GM23338 (cell line): ENCODE results near the gene SLC15A5. TPM values are rescaled to one million over a fixed set of nuclear protein-coding genes. Genes with fewer than 3 reads are reported as not detected.

Experiments
- ATAC-seq: fragments of 200-7000 bp; cut with Tn5 transposase; 3 replicates; pipeline ENCODE4 v1.9.1; 2020
- DNase-seq: peaks from one replicate; pipeline ENCODE4 v3.0.0-alpha.2; 2015; ENCODE audit warnings: low spot score
- H2AFZ ChIP-seq: fragments of 200-600 bp; sonication (generic); 2 replicates; pipeline ENCODE4 v1.8.0; 2016; ENCODE audit warnings: antibody characterized with exemption, mild to moderate bottlenecking, moderate library complexity
- H3F3A ChIP-seq: fragments of 200-600 bp; sonication (generic); replicated peaks from 2 replicates; pipeline ENCODE4 v1.8.0; 2017; ENCODE audit warnings: antibody characterized with exemption, mixed run types, low read depth
- H3K27ac ChIP-seq: fragments of 200-600 bp; sonication (generic); 2 replicates; pipeline ENCODE4 v1.6.1; 2016; ENCODE audit warnings: low read depth
- H3K27me3 ChIP-seq: fragments of 200-600 bp; sonication (generic); 2 replicates; pipeline ENCODE4 v1.8.0; 2016; ENCODE audit warnings: mild to moderate bottlenecking, mixed run types, moderate library complexity; ENCODE audit not compliant: insufficient read depth
- H3K36me3 ChIP-seq: fragments of 200-600 bp; sonication (generic); 2 replicates; pipeline ENCODE4 v1.8.0; 2016; ENCODE audit warnings: mild to moderate bottlenecking; ENCODE audit not compliant: insufficient read depth
- H3K4me1 ChIP-seq: fragments of 200-600 bp; sonication (generic); 2 replicates; pipeline ENCODE4 v1.8.0; 2016; ENCODE audit warnings: mild to moderate bottlenecking, moderate library complexity; ENCODE audit not compliant: insufficient read depth
- H3K4me2 ChIP-seq: fragments of 200-600 bp; sonication (generic); 2 replicates; pipeline ENCODE4 v1.7.1; 2017; ENCODE audit warnings: mixed run types
- H3K4me3 ChIP-seq: fragments of 200-600 bp; sonication (generic); 2 replicates; pipeline ENCODE4 v1.6.1; 2016; ENCODE audit warnings: mixed run types
- H3K79me2 ChIP-seq: fragments of 200-600 bp; sonication (generic); replicated peaks from 2 replicates; pipeline ENCODE4 v1.8.0; 2017; ENCODE audit warnings: mild to moderate bottlenecking; ENCODE audit not compliant: insufficient read depth
- H3K9me2 ChIP-seq: fragments of 200-600 bp; sonication (generic); 2 replicates; pipeline ENCODE4 v1.8.0; 2017; ENCODE audit not compliant: insufficient read depth
- H4K20me1 ChIP-seq: fragments of 200-600 bp; sonication (generic); replicated peaks from 2 replicates; pipeline ENCODE4 v1.8.0; 2017; ENCODE audit warnings: mild to moderate bottlenecking; ENCODE audit not compliant: insufficient read depth
- H3K27ac Mint-ChIP-seq: 2 replicates; pipeline ENCODE4 v1.8.0; 2020; ENCODE audit warnings: inconsistent platforms, mild to moderate bottlenecking, moderate library complexity, mixed read lengths
- H3K27me3 Mint-ChIP-seq: 3 replicates; pipeline ENCODE4 v1.8.0; 2022; ENCODE audit warnings: low read depth, mild to moderate bottlenecking, moderate library complexity, mixed read lengths, inconsistent platforms; ENCODE audit not compliant: insufficient read depth, poor library complexity
- H3K36me3 Mint-ChIP-seq: 3 replicates; pipeline ENCODE4 v1.8.0; 2021; ENCODE audit warnings: low read depth, mild to moderate bottlenecking, inconsistent platforms, moderate library complexity, mixed read lengths
- H3K4me1 Mint-ChIP-seq: 3 replicates; pipeline ENCODE4 v1.8.0; 2020; ENCODE audit warnings: mild to moderate bottlenecking, inconsistent platforms, mixed read lengths
- H3K4me3 Mint-ChIP-seq: 3 replicates; pipeline ENCODE4 v1.8.0; 2021; ENCODE audit warnings: moderate library complexity, mild to moderate bottlenecking, inconsistent platforms, mixed read lengths
- H3K9me3 Mint-ChIP-seq: 3 replicates; pipeline ENCODE4 v1.8.0; 2020; ENCODE audit warnings: moderate library complexity, mild to moderate bottlenecking, inconsistent platforms, mixed read lengths
- CREB1 ChIP-seq: fragments of 250-450 bp; sonication (Bioruptor Pico); IDR thresholded peaks from 2 replicates; pipeline ENCODE4 v1.5.0; 2020; ENCODE audit warnings: low read depth, mild to moderate bottlenecking, moderate library complexity
- EZH2 ChIP-seq: fragments of 200-600 bp; sonication (generic); IDR thresholded peaks from one replicate; pipeline ENCODE4 v1.8.0; 2017; ENCODE audit warnings: antibody characterized with exemption, mild to moderate bottlenecking, low read depth; ENCODE audit not compliant: unreplicated experiment
- EZH2phosphoT487 ChIP-seq: fragments of 200-600 bp; sonication (generic); IDR thresholded peaks from one replicate; pipeline ENCODE4 v1.8.1; 2018; ENCODE audit warnings: antibody characterized with exemption; ENCODE audit not compliant: unreplicated experiment
- JUNB ChIP-seq: IDR thresholded peaks from one replicate; pipeline ENCODE4 v1.6.1; 2016; ENCODE audit warnings: antibody characterized with exemption; ENCODE audit not compliant: unreplicated experiment
- NANOG ChIP-seq: IDR thresholded peaks from 2 replicates; pipeline ENCODE4 v1.6.1; 2016; ENCODE audit warnings: antibody characterized with exemption, borderline replicate concordance
- POLR2AphosphoS5 ChIP-seq: IDR thresholded peaks from 2 replicates; pipeline ENCODE4 v1.6.1; 2016; ENCODE audit warnings: antibody characterized with exemption, low read depth
- REST ChIP-seq: IDR thresholded peaks from one replicate; pipeline ENCODE4 v1.6.1; 2018; ENCODE audit warnings: antibody characterized with exemption; ENCODE audit not compliant: unreplicated experiment
- STAT1 ChIP-seq: IDR thresholded peaks from one replicate; pipeline ENCODE4 v1.6.1; 2016; ENCODE audit warnings: antibody characterized with exemption; ENCODE audit not compliant: unreplicated experiment
- ZNF114 ChIP-seq: fragments of 250-450 bp; sonication (Bioruptor Pico); IDR thresholded peaks from 2 replicates; pipeline ENCODE4 v1.5.0; 2020; ENCODE audit warnings: mild to moderate bottlenecking, moderate library complexity
- polyA plus RNA-seq: library from polyadenylated mRNA; unstranded; fragments of >200 nt; fragmentation: Nextera tagmentation; extraction: Ambion mirVana; gene quantifications from 2 replicates; pipeline ENCODE4 v1.2.1, GENCODE V29; 2016
- total RNA-seq: library from RNA; depleted of rRNA; stranded (reverse); fragments of >200 nt; shearing (Covaris generic); gene quantifications from 2 replicates; pipeline ENCODE4 v1.2.3, GENCODE V29; 2014
- TF ChIP-seq, protein P1 (sequence below): fragments of 250-450 bp; sonication (Bioruptor Pico); IDR thresholded peaks from 2 replicates; pipeline ENCODE4 v1.5.0; 2020; ENCODE audit warnings: mild to moderate bottlenecking, moderate library complexity
- TF ChIP-seq, protein P2 (sequence below): IDR thresholded peaks from 2 replicates; pipeline ENCODE4 v1.6.1; 2016; ENCODE audit warnings: antibody characterized with exemption

SLC15A5 gene
- total and polyA plus RNA-seq, 2 experiments from 2014 or later = not detected

GRCh38 chr12:16174282-16174681, 103.2 kb downstream of the SLC15A5 start:
- H3K36me3 Mint-ChIP-seq = no peaks in the 10 kb centered on the region
- H3K9me3 Mint-ChIP-seq = no peaks in the 10 kb centered on the region; the same call in 2 of the 3 replicates
- Histone ChIP-seq H2AFZ (no peak overlapping the region), H3K27me3 (no peaks in the 10 kb centered on the region), H4K20me1 (no peaks in the 10 kb centered on the region), H3K4me3 (no peak overlapping the region), H3K4me2 (no peak overlapping the region), H3K27ac (no peak overlapping the region), H3K4me1 (no peaks in the 10 kb centered on the region), H3K9me2 (0 out of 2 replicates have a peak, but pooled peaks cover 8% of the 10 kb centered on the region), H3K79me2 (no peaks in the 10 kb centered on the region), H3K36me3 (no peaks in the 10 kb centered on the region), H3F3A (no peaks in the 10 kb centered on the region)
- no peak overlapping the region for H3K4me3 Mint-ChIP-seq
- ATAC-seq = no peak
- no peak overlapping the region for H3K27ac Mint-ChIP-seq
- no peaks in the 10 kb centered on the region for H3K4me1 Mint-ChIP-seq
- H3K27me3 Mint-ChIP-seq = peaks cover 2% of the 10 kb centered on the region
- DNase-seq = no peak
- TF ChIP-seq CREB1 (no peak), NANOG (no peak), ZNF114 (CRISPR knock-in tag) (no peak), EZH2phosphoT487 (no peak), REST (no peak), JUNB (no peak), EZH2 (no peak), STAT1 (no peak), POLR2AphosphoS5 (no peak)
- TF ChIP-seq, protein P1, sequence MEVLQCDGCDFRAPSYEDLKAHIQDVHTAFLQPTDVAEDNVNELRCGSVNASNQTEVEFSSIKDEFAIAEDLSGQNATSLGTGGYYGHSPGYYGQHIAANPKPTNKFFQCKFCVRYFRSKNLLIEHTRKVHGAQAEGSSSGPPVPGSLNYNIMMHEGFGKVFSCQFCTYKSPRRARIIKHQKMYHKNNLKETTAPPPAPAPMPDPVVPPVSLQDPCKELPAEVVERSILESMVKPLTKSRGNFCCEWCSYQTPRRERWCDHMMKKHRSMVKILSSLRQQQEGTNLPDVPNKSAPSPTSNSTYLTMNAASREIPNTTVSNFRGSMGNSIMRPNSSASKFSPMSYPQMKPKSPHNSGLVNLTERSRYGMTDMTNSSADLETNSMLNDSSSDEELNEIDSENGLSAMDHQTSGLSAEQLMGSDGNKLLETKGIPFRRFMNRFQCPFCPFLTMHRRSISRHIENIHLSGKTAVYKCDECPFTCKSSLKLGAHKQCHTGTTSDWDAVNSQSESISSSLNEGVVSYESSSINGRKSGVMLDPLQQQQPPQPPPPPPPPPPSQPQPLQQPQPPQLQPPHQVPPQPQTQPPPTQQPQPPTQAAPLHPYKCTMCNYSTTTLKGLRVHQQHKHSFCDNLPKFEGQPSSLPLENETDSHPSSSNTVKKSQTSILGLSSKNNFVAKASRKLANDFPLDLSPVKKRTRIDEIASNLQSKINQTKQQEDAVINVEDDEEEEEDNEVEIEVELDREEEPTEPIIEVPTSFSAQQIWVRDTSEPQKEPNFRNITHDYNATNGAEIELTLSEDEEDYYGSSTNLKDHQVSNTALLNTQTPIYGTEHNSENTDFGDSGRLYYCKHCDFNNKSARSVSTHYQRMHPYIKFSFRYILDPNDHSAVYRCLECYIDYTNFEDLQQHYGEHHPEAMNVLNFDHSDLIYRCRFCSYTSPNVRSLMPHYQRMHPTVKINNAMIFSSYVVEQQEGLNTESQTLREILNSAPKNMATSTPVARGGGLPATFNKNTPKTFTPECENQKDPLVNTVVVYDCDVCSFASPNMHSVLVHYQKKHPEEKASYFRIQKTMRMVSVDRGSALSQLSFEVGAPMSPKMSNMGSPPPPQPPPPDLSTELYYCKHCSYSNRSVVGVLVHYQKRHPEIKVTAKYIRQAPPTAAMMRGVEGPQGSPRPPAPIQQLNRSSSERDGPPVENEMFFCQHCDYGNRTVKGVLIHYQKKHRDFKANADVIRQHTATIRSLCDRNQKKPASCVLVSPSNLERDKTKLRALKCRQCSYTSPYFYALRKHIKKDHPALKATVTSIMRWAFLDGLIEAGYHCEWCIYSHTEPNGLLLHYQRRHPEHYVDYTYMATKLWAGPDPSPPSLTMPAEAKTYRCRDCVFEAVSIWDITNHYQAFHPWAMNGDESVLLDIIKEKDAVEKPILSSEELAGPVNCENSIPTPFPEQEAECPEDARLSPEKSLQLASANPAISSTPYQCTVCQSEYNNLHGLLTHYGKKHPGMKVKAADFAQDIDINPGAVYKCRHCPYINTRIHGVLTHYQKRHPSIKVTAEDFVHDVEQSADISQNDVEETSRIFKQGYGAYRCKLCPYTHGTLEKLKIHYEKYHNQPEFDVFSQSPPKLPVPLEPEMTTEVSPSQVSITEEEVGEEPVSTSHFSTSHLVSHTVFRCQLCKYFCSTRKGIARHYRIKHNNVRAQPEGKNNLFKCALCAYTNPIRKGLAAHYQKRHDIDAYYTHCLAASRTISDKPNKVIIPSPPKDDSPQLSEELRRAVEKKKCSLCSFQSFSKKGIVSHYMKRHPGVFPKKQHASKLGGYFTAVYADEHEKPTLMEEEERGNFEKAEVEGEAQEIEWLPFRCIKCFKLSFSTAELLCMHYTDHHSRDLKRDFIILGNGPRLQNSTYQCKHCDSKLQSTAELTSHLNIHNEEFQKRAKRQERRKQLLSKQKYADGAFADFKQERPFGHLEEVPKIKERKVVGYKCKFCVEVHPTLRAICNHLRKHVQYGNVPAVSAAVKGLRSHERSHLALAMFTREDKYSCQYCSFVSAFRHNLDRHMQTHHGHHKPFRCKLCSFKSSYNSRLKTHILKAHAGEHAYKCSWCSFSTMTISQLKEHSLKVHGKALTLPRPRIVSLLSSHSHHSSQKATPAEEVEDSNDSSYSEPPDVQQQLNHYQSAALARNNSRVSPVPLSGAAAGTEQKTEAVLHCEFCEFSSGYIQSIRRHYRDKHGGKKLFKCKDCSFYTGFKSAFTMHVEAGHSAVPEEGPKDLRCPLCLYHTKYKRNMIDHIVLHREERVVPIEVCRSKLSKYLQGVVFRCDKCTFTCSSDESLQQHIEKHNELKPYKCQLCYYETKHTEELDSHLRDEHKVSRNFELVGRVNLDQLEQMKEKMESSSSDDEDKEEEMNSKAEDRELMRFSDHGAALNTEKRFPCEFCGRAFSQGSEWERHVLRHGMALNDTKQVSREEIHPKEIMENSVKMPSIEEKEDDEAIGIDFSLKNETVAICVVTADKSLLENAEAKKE (CRISPR knock-in tag) = no peak
- TF ChIP-seq, protein P2, sequence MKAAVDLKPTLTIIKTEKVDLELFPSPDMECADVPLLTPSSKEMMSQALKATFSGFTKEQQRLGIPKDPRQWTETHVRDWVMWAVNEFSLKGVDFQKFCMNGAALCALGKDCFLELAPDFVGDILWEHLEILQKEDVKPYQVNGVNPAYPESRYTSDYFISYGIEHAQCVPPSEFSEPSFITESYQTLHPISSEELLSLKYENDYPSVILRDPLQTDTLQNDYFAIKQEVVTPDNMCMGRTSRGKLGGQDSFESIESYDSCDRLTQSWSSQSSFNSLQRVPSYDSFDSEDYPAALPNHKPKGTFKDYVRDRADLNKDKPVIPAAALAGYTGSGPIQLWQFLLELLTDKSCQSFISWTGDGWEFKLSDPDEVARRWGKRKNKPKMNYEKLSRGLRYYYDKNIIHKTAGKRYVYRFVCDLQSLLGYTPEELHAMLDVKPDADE = no peak
